ENCODE results near the gene GMDS. TPM values are rescaled to one million over a fixed set of nuclear protein-coding genes. Genes with fewer than 3 reads are reported as not detected.

GMDS gene
- total and polyA plus RNA-seq, 4 donors, result 7.3 to 28.3 (median 16.1) TPM

DNA sequence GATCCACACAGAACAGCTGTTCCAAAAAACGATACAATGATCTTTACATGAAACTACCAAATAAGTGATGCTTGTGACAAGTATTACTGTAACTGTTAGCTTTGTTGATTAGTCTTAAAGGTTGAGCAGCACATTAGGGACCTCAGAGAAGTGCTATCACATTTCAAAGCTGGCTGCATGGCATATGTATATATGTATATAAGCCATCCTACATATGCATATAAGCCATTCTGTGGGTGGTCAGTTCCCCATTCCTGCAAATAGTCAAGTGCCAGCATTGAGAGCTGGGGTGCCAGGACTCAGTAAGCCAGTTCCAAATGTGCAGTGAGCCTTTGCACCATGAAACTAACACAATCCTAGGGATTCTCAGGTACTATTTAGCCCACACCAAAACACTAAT lies 339.4 kb downstream of the GMDS start:
- H3K27me3 ChIP-seq (ENCODE audit: control insufficient read depth in 3 of 3, insufficient read depth in 3 of 3, low read length in 2 of 3), result no peaks in the 10 kb centered on the region
- no peaks in the 10 kb centered on the region for H3K36me3 ChIP-seq (ENCODE audit: control insufficient read depth in 4 of 4, insufficient read depth in 4 of 4, low read length in 4 of 4)
- no peak for TF ChIP-seq CTCF (IDR thresholded peaks at IDR 0.05; ENCODE audit: control extremely low read depth, extremely low read depth)
- no peak overlapping the region for H3K4me3 ChIP-seq
- no peaks in the 10 kb centered on the region for H3K9me3 ChIP-seq (ENCODE audit: control insufficient read depth in 4 of 4, insufficient read depth in 3 of 4, low read length in 3 of 4)
- DNase-seq (no peak), ATAC-seq (ENCODE audit: insufficient read depth, low FRiP score) (no peak)
- no peak overlapping the region for H3K27ac ChIP-seq (ENCODE audit: low read depth in 1 of 2, low read length in 1 of 2)
- no peaks in the 10 kb centered on the region for H3K4me1 ChIP-seq (ENCODE audit: control insufficient read depth in 5 of 5, insufficient read depth in 5 of 5, low read length in 5 of 5)
- H3K9ac ChIP-seq (ENCODE audit: insufficient read depth in 1 of 2, low read length in 2 of 2), result no peak overlapping the region
- WGBS, 2 donors, result 86 to 92% methylated on average over 1 of the region's 1 CpG

DNA sequence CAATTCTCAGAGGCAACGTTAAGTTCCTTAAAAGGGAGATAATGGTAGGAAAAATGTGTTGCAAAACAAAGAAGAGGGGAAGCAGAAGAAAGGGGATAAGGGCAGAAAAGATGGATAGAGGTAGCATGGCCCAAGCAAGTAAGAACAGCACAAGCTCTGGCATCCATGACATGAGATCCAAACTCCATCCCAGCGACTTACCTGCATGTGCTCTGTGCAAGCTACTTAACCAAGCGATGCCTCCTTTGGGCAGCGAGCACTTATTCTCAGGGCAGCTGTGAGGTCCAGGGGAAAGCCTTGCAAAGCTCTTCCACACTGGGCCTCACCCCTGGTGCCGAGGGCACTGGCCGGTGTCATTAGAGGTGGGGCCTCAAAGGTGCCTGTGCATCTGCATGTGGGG lies 340.5 kb downstream of the GMDS start:
- no peak for ATAC-seq (ENCODE audit: insufficient read depth, low FRiP score)
- Histone ChIP-seq H3K27ac (ENCODE audit: low read depth in 1 of 2, low read length in 1 of 2) (no peak overlapping the region), H3K4me1 (ENCODE audit: control insufficient read depth in 5 of 5, insufficient read depth in 5 of 5, low read length in 5 of 5) (no peaks in the 10 kb centered on the region), H3K9ac (ENCODE audit: insufficient read depth in 1 of 2, low read length in 2 of 2) (no peak overlapping the region), H3K9me3 (ENCODE audit: control insufficient read depth in 4 of 4, insufficient read depth in 3 of 4, low read length in 3 of 4) (no peaks in the 10 kb centered on the region), H3K27me3 (ENCODE audit: control insufficient read depth in 3 of 3, insufficient read depth in 3 of 3, low read length in 2 of 3) (no peaks in the 10 kb centered on the region), H3K36me3 (ENCODE audit: control insufficient read depth in 4 of 4, insufficient read depth in 4 of 4, low read length in 4 of 4) (no peaks in the 10 kb centered on the region), H3K4me3 (no peak overlapping the region)
- DNase-seq, result no peak
- WGBS, 2 donors, result 83 to 91% methylated on average over 6 of the region's 6 CpGs
- TF ChIP-seq CTCF (IDR thresholded peaks at IDR 0.05; ENCODE audit: control extremely low read depth, extremely low read depth), result no peak

- no peak overlapping the region for H3K27ac ChIP-seq (ENCODE audit: low read depth in 1 of 2, low read length in 1 of 2)
- WGBS, 2 donors, result 74 to 87% methylated on average over 8 to 9 of the region's 9 CpGs
These were observed 341.0 kb downstream of the GMDS start for GRCh38 chr6:1904466-1904799.

More at GRCh38 chr6:1904466-1904799, 341.0 kb downstream of the GMDS start:
- Histone ChIP-seq H3K4me3 (no peak overlapping the region), H3K4me1 (ENCODE audit: control insufficient read depth in 5 of 5, insufficient read depth in 5 of 5, low read length in 5 of 5) (no peaks in the 10 kb centered on the region), H3K9ac (ENCODE audit: insufficient read depth in 1 of 2, low read length in 2 of 2) (no peak overlapping the region), H3K9me3 (ENCODE audit: control insufficient read depth in 4 of 4, insufficient read depth in 3 of 4, low read length in 3 of 4) (no peaks in the 10 kb centered on the region), H3K27me3 (ENCODE audit: control insufficient read depth in 3 of 3, insufficient read depth in 3 of 3, low read length in 2 of 3) (no peaks in the 10 kb centered on the region), H3K36me3 (ENCODE audit: control insufficient read depth in 4 of 4, insufficient read depth in 4 of 4, low read length in 4 of 4) (no peaks in the 10 kb centered on the region)
- no peak for TF ChIP-seq CTCF (IDR thresholded peaks at IDR 0.05; ENCODE audit: control extremely low read depth, extremely low read depth)
- DNase-seq (no peak), ATAC-seq (ENCODE audit: insufficient read depth, low FRiP score) (no peak)

All from lung (tissue), 12 donors.